ENCODE data around the gene TGOLN2. TPM values are rescaled to one million over a fixed set of nuclear protein-coding genes. Genes with fewer than 3 reads are reported as not detected.

Gene TGOLN2
- total and polyA plus RNA-seq, 2 of the 13 experiments (the other 11 are each of a cell fraction or from before 2014, with no cell fraction given), result 99.6 to 155 TPM

DNA sequence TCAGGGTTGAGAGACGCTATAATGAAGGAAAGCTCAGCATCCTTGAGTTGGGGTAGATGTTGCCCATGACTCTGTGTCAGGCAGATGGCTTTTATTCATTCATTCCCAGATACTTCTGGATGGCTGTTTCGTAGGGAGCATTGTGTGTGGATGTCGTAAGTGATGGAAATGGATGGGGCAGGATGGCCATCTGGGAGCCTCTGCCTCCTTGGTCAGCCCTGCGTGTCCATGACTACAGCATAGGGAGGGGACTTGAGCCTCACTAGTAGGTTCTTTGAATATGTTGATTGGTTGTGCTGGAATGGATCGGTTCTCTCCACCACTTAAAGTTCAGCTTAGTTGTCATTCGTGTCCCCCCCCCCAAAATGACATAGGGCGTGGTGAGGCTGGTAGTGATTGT lies 44.9 kb downstream of the TGOLN2 start:
- DNase-seq (ENCODE audit: low spot score), result no peak
- in situ Hi-C loops (cut with HindIII; ENCODE audit: extremely low pct_ligation_motif_present, low pct_unique_long_range_greater_than_20kb) (no loop called here), intact Hi-C loops (cut with micrococcal nuclease; ENCODE audit: unreplicated experiment) (no loop called here)
- Histone ChIP-seq H3K27me3 (ENCODE audit: control insufficient read depth in 1 of 2, insufficient read depth in 2 of 2, low read length in 2 of 2) (peaks cover 7 to 60% of the 10 kb centered on the region in 2 experiments; a peak in 4 of 5 replicates), H3K36me3 (replicated peaks in 1 of 2; ENCODE audit: control insufficient read depth in 1 of 2, insufficient read depth in 2 of 2, low read length in 2 of 2) (no peaks in the 10 kb centered on the region), H2AFZ (ENCODE audit: low read length) (no peak overlapping the region), H3K9me3 (ENCODE audit: low read length) (no peaks in the 10 kb centered on the region), H3K79me2 (ENCODE audit: insufficient read depth, low read length) (no peaks in the 10 kb centered on the region), H3K4me2 (ENCODE audit: low read depth, low read length) (no peak overlapping the region), H3K27ac (ENCODE audit: extremely low read length, insufficient read depth, low read length) (no peak overlapping the region), H4K20me1 (ENCODE audit: insufficient read depth, low read length) (no peaks in the 10 kb centered on the region), H3K4me3 (replicated peaks in 1 of 3; ENCODE audit: insufficient read depth in 1 of 3, low read depth in 2 of 3, low read length in 3 of 3) (no peak overlapping the region), H3K4me1 (ENCODE audit: insufficient read depth, low read length) (no peaks in the 10 kb centered on the region), H3K9ac (ENCODE audit: insufficient read depth, low read depth, low read length) (no peak overlapping the region)
- ChIA-PET CTCF (ENCODE audit: low intra/inter-chr PET ratio, low total read pairs) (no interaction called here), POLR2A (no interaction called here)
- TF ChIP-seq, protein P1, sequence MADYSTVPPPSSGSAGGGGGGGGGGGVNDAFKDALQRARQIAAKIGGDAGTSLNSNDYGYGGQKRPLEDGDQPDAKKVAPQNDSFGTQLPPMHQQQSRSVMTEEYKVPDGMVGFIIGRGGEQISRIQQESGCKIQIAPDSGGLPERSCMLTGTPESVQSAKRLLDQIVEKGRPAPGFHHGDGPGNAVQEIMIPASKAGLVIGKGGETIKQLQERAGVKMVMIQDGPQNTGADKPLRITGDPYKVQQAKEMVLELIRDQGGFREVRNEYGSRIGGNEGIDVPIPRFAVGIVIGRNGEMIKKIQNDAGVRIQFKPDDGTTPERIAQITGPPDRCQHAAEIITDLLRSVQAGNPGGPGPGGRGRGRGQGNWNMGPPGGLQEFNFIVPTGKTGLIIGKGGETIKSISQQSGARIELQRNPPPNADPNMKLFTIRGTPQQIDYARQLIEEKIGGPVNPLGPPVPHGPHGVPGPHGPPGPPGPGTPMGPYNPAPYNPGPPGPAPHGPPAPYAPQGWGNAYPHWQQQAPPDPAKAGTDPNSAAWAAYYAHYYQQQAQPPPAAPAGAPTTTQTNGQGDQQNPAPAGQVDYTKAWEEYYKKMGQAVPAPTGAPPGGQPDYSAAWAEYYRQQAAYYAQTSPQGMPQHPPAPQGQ (CRISPR knock-in tag; IDR thresholded peaks at IDR 0.05; ENCODE audit: borderline replicate concordance), result no peak
- no peak for TF ChIP-seq ZNF616 (CRISPR knock-in tag; IDR thresholded peaks at IDR 0.05; ENCODE audit: low read depth)
- TF ChIP-seq ZNF230 (CRISPR knock-in tag; IDR thresholded peaks at IDR 0.05), result no peak
- no peak for TF ChIP-seq LCORL (IDR thresholded peaks at IDR 0.05)
- TF ChIP-seq LCORL (CRISPR knock-in tag; IDR thresholded peaks at IDR 0.05), result no peak
- TF ChIP-seq ONECUT2 (CRISPR knock-in tag; IDR thresholded peaks at IDR 0.05), result no peak
- TF ChIP-seq SRSF4 (IDR thresholded peaks at IDR 0.05; ENCODE audit: low read depth, low read length, poor library complexity, severe bottlenecking), result no peak
- no peak for TF ChIP-seq GATAD1 (CRISPR knock-in tag; IDR thresholded peaks at IDR 0.05)
- no peak for TF ChIP-seq HES4 (CRISPR knock-in tag; IDR thresholded peaks at IDR 0.05; ENCODE audit: borderline replicate concordance)
- no peak for TF ChIP-seq KDM3A (CRISPR knock-in tag; IDR thresholded peaks at IDR 0.05; ENCODE audit: low read depth)
- TF ChIP-seq HNRNPL (IDR thresholded peaks at IDR 0.05; ENCODE audit: low read depth, low read length), result no peak
- TF ChIP-seq CREB1 (IDR thresholded peaks at IDR 0.05), result no peak
- TF ChIP-seq CREB1 (CRISPR knock-in tag; IDR thresholded peaks at IDR 0.05), result no peak
- TF ChIP-seq ZNF841 (CRISPR knock-in tag; IDR thresholded peaks at IDR 0.05; ENCODE audit: borderline replicate concordance), result no peak
- TF ChIP-seq MAFK (conservative IDR thresholded peaks at IDR 0.05 in 1 of 2, IDR thresholded peaks at IDR 0.05 in 1 of 2; ENCODE audit: low read length in 2 of 2), result no peak
- FAIRE-seq, result no peak
- WGBS (ENCODE audit: low lambda C conversion rate), result 35% methylated on average over 7 of the region's 7 CpGs
- BruUV-seq (replicated peaks), result no TSS peak
- ATAC-seq, result no peak

Data from HepG2 (cell line).